GM12801 (cell line): ENCODE measurements around the gene MST1.

Experiments used
- TF ChIP-seq, protein P1 (sequence below): IDR thresholded peaks from one replicate; pipeline ENCODE4 v1.5.1; 2011; ENCODE audit warnings: control low read depth; ENCODE audit not compliant: insufficient read length; ENCODE audit errors: extremely low read depth

Gene MST1

GRCh38 chr3:49661281-49661680, 28.0 kb downstream of the MST1 start:
- TF ChIP-seq, protein P1, sequence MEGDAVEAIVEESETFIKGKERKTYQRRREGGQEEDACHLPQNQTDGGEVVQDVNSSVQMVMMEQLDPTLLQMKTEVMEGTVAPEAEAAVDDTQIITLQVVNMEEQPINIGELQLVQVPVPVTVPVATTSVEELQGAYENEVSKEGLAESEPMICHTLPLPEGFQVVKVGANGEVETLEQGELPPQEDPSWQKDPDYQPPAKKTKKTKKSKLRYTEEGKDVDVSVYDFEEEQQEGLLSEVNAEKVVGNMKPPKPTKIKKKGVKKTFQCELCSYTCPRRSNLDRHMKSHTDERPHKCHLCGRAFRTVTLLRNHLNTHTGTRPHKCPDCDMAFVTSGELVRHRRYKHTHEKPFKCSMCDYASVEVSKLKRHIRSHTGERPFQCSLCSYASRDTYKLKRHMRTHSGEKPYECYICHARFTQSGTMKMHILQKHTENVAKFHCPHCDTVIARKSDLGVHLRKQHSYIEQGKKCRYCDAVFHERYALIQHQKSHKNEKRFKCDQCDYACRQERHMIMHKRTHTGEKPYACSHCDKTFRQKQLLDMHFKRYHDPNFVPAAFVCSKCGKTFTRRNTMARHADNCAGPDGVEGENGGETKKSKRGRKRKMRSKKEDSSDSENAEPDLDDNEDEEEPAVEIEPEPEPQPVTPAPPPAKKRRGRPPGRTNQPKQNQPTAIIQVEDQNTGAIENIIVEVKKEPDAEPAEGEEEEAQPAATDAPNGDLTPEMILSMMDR = no peak

- TF ChIP-seq, protein P1 = no peak
Observed at GRCh38 chr3:49659756-49660155, 29.5 kb downstream of the MST1 start.

DNA sequence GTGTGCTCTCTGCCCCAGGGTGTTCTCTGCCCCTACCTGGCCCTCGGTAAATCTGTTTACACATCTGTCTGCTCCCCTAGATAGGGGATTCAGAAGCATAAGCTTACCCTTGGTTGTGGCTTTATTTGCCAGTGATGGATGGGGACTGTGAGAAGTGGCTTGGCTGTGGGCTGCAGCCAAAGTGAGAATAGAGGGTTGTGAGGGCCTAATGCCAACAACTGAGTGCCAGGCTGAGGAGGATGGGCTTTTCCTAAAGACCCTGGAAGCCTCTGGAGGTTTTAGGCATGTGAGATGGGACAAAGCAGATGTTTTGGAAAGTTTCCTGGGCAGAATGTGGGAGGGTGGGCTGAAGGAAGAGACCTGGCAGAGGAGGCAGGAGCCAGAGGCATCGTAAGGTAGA, 30.6 kb downstream of the MST1 start:
- TF ChIP-seq, protein P1 = no peak

DNA sequence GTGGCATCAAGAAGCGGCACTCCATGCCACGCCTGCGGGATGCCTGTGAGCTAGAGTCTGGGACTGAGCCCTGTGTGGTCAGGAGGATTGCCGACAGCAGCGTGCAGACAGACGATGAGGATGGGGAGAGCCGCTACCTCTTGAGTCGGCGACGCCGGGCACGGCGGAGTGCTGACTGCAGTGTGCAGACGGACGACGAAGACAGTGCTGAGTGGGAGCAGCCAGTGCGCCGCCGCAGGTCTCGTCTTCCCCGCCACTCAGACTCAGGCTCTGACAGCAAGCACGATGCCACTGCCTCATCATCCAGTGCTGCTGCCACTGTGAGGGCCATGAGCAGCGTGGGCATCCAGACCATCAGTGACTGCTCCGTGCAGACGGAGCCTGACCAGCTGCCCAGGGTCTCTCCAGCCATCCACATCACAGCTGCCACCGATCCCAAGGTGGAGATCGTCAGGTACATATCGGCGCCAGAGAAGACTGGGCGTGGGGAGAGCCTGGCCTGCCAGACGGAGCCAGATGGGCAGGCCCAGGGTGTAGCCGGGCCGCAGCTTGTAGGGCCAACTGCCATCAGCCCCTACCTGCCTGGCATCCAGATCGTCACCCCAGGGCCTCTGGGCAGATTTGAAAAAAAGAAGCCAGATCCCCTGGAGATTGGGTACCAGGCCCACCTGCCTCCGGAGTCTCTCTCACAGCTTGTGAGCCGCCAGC, 31.9 kb downstream of the MST1 start:
- TF ChIP-seq, protein P1 = no peak

DNA sequence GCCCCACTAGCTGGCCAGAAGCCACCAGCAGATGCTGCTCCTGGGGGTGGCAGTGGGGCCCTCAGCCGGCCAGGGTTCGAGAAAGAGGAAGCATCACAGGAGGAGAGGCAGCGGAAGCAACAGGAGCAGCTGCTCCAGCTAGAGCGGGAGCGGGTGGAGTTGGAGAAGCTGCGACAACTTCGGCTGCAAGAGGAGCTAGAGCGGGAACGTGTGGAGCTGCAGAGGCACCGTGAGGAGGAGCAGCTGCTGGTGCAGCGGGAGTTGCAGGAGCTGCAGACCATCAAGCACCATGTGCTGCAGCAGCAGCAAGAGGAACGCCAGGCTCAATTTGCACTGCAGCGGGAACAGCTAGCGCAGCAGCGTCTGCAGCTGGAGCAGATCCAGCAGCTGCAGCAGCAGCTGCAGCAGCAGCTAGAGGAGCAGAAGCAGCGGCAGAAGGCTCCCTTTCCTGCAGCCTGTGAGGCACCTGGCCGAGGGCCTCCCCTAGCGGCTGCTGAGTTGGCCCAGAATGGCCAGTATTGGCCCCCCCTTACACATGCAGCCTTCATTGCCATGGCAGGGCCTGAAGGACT, 32.6 kb downstream of the MST1 start:
- TF ChIP-seq, protein P1 = no peak

DNA sequence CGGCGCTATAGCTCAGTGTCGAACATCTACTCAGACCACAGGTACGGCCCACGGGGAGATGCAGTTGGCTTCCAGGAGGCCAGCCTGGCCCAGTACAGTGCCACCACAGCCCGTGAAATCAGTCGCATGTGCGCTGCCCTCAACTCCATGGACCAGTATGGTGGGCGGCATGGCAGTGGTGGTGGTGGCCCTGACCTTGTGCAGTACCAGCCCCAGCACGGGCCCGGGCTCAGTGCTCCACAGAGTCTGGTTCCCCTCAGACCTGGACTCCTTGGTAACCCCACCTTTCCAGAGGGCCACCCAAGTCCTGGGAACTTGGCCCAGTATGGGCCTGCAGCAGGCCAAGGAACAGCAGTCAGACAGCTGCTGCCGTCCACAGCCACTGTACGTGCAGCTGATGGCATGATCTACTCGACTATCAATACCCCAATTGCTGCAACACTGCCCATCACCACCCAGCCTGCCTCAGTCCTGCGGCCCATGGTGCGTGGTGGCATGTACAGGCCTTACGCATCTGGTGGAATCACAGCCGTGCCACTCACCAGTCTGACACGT, 33.5 kb downstream of the MST1 start:
- TF ChIP-seq, protein P1 = no peak

GRCh38 chr3:49654955-49655556, 34.2 kb downstream of the MST1 start:
- TF ChIP-seq, protein P1 = no peak
